Stimulated activated CD8-positive, alpha-beta memory T cell treated with anti-CD3 and anti-CD28 coated beads, Interleukin-4, amount 100 ng/mL, for 48 hours (primary cell): ENCODE measurements around the gene SIM1.

Experiments used
- DNase-seq: peaks from one replicate; pipeline ENCODE4 v3.0.0-alpha.2; 2020

SIM1 gene

GRCh38 chr6:100456141-100456907 is 8.4 kb downstream of the SIM1 start:
- no peak for DNase-seq

GRCh38 chr6:100455230-100456124 is 9.2 kb downstream of the SIM1 start:
- DNase-seq: no peak

GRCh38 chr6:100454551-100455229 is 10.0 kb downstream of the SIM1 start:
- no peak for DNase-seq

GRCh38 chr6:100453701-100454521 is 10.8 kb downstream of the SIM1 start:
- no peak for DNase-seq

GRCh38 chr6:100452998-100453397 is 11.7 kb downstream of the SIM1 start:
- DNase-seq: no peak

GRCh38 chr6:100451577-100451976 is 13.1 kb downstream of the SIM1 start:
- no peak for DNase-seq

GRCh38 chr6:100449239-100449691 is 15.5 kb downstream of the SIM1 start:
- DNase-seq: no peak

- DNase-seq: no peak
Observed at GRCh38 chr6:100447900-100448748, 16.6 kb downstream of the SIM1 start.

- no peak for DNase-seq
Observed at GRCh38 chr6:100447081-100447899, 17.4 kb downstream of the SIM1 start.

GRCh38 chr6:100446115-100447080 is 18.3 kb downstream of the SIM1 start:
- no peak for DNase-seq

- DNase-seq: no peak
Observed at GRCh38 chr6:100445512-100445911, 19.2 kb downstream of the SIM1 start.

GRCh38 chr6:100440935-100441334 is 23.8 kb downstream of the SIM1 start:
- DNase-seq: no peak

GRCh38 chr6:100435299-100435698 is 29.4 kb downstream of the SIM1 start:
- no peak for DNase-seq

- DNase-seq: no peak
Observed at GRCh38 chr6:100433726-100434435, 30.8 kb downstream of the SIM1 start.

GRCh38 chr6:100432136-100432535 is 32.6 kb downstream of the SIM1 start:
- DNase-seq: no peak

- no peak for DNase-seq
Observed at GRCh38 chr6:100430962-100431361, 33.8 kb downstream of the SIM1 start.

GRCh38 chr6:100427452-100427851 is 37.3 kb downstream of the SIM1 start:
- DNase-seq: no peak

- DNase-seq: no peak
Observed at GRCh38 chr6:100426744-100427338, 37.9 kb downstream of the SIM1 start.
